HG03135 (cell line): ENCODE data around the gene RARG.
"Not testable (repeated sequence)": the region's sequence is repeated elsewhere in the genome, so short reads cannot be mapped to it uniquely, and the experiment has no call there.

ENCODE experiments used
- ATAC-seq: cut with Tn5 transposase; IDR thresholded peaks from one replicate; pipeline ENCODE4 v1.9.1; 2021; ENCODE audit warnings: mild to moderate bottlenecking, moderate library complexity; ENCODE audit not compliant: unreplicated experiment

The RARG gene

DNA sequence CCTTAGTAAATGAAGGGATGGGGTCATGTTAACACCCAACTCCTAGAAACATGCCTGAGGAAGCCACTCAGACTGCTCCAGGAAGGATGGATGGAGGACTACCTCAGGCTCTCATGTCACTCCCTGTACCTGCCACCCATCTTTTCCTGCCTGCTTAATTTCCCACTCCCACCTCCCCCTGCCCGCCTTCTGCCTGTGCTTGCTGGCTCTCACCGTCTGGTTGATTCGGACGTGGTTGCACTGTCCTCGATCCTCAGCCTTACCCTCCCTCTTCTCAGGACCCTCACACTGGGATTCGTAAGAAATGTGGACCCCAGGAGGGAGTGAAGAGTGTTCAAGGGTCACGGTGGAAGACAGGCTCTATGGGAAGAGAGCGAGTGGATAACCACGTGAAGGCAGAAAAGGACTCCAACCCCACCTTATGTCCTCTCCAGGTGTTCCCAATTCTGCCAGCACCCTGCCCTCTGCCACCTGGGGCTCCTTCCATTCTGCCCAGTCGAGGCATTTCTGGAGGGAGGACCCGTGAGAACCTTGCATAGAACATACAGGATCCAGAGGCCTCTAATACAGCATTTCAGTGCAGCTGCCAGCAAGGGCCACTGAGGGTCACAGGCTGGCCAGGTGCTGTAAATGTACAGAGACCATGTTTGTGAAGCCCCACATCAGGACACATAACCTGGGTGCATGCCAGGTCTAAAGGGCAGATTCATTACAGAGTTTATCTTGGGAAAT is 37.9 kb downstream of the RARG start:
- no peak for ATAC-seq

DNA sequence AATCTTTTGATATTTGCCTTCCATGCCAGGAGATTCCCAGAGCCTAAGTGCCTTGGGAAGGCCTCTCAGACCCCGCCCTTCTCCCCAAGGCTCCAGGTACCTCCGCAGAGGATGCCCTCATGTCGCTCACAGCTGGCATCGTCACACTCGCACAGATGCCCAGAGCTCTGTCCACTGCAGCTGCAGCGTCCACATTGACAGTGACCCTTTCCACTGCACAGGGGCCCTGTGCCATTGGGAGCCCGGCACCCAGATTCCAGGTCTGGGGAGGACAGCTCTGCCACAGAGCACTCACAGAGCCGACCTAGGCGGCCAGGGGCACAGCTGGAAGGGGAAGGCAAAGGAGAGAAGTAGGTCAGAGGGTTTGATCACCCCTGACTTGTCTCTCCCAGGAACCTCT is 39.0 kb downstream of the RARG start:
- no peak for ATAC-seq

DNA sequence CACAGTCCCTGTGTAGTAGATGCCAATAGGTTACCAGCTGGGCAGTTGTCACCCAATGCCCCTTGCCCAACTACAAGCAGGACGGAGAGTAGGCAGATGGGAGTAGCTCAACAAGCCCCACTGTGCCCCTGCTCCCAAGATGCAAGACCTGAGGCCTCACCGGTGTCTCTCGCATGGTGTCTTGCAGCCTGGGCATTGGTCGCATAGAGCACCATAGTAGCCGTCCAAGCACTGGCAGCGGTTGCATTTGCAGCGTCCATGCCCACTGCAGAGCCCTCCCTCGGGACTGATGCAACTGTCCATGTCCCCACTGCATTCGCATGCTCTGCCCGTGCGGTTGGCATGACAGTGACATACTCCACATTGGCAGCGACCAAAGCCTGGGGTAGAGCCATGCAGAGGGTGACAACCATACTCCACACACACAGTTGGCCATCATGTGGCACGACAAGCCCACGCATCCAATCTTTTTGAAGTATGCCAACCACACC is 39.4 kb downstream of the RARG start:
- ATAC-seq = no peak

DNA sequence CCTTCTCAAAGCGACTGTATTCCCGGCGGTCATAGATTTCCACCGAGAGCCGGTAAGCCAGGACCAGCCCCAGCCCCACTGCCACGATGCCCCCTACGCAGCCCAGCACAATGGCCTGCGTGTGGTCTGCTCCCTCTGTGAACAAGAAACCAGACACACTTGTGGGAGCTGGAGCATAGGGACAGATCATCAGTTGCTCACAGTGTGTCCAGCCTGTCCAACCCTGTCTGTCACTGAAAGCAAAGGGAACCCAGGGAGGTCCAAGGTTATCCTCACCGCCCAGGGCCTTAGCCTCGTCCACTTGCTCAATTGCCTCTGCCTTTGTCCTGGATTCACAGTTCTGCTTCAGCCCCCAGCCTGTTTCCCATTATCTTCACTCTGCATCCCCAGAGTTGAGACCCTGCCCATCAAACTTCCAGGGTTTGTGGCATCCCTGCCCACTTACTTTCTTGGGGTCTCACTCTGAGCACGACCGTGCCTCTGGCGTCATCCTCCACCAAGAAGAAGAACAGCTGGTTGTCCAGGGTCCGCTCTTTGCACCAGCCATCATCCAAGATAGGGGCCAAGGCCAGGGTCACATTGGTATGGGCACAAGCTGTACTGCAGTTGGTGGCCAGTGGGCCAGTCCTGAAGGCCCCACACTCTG is 40.0 kb downstream of the RARG start:
- no peak for ATAC-seq

DNA sequence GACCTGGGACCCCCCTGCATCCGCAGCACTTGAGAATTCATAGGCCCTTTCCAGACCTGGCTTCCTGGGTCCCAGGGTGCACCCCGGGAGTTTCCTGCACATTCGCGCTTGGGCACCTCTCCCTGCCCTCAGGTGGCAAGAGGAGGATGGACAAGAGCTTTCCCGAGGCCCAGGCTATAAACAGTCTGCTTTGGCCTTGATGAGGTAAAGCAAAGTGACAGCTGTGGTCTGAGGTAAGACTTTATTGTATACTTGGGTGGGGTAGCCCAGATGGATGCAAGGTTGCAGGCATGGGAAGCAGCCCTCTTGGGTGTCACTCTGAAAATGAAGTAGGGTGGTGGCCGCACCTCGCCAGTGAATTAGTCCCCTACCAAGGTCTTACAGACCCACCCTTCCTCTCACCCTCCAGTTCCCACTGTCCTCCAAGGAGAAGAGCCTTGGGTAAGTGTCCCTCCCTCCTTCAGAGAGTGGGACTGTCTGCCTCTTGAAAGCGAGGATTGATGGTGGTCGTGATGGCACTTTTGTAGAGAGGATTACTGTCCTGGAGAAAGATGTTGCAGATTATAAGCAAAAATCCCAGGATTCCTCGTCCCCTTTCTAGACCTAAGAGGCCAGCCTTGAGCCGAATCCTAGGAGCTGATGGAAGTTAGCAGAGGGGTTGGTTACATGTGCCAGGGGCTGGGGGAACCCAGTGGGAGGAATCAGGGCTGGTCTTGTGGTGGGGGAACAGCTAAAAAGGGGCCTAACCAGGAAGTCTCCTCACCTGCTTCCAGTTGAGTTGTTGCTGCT is 40.7 kb downstream of the RARG start:
- no peak for ATAC-seq

DNA sequence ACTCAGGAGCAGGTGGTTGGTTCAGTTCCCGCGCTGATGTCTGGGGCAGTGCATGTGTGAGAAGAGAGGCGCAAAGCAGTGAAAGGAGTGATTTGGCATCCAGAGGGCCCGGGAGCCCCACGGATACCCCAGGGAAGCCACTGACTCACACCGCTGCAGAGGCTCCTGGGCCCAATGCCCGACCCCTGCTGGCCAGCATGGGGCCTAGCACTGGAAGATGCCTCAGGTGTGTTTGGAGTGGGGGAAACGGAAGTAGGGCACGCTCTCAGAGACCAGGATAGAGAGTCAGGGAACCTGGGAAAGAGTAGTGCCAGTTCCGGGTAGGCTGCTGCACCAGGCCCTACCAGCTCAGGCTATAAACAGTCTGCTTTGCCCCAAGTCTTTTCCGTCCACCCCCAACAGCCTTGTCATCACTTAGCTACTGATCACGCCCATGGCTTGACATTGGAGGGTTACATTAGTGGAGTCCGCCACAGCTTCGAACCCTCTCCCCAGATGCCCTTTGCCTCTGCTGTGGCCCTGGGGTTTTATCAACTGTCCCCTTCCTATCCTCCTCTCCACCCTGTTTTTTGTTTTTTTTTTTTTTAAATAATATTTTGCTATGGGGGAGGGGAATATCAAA is 41.8 kb downstream of the RARG start:
- ATAC-seq = no peak

DNA sequence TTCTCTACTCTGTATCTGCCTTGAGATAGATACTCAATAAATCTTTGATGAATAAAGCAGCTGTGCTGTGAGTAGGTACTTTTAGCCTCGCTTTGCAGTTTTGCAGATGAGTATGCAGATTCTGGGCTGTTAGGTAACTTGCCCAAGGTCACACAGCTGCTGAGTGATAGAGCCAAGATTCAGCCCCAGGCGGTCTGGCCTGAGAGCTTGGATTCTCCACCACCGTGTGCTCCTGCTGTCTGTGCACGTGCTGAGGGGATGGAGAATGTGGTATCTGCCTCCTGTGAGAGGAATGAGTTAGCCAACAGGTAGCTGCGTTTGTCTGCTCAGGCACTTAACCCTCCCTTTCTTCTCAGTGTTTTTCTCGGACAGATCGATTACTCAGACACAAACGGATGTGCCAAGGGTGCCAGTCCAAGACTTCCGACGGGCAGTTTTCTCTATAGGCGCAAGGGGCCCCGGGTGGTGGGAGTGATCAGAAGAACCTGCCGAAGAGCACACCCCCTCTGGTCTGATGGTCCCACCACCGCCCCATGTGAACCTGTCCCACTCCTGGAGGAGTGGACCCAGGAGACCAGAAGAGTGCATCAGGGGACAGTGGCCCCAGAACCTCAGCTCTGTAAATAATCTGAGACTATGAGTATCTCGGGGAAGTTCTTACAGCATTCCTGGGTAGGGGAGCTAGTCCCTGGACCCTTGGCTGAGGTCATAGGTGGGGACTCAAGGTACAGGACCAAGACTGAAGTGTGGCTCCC is 44.7 kb downstream of the RARG start:
- no peak for ATAC-seq

DNA sequence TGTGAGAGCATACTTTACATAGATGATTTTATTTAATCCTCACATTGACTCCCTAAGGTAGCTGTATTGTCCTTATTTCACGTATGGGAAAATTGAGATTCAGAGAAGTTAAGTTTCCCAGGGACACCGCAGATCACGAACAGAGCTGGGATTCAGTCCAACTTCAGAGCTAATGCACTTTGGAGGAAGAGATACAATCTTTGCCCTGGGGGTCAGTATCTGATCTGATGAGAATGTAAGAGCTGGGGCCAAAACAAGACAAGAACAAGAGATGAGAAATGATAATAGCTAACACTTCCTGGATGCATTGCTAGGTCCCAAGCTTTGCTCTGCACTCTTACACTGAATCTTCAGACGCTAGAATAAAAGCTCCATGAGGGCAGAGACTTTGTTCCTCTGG is 45.3 kb downstream of the RARG start:
- no peak for ATAC-seq

DNA sequence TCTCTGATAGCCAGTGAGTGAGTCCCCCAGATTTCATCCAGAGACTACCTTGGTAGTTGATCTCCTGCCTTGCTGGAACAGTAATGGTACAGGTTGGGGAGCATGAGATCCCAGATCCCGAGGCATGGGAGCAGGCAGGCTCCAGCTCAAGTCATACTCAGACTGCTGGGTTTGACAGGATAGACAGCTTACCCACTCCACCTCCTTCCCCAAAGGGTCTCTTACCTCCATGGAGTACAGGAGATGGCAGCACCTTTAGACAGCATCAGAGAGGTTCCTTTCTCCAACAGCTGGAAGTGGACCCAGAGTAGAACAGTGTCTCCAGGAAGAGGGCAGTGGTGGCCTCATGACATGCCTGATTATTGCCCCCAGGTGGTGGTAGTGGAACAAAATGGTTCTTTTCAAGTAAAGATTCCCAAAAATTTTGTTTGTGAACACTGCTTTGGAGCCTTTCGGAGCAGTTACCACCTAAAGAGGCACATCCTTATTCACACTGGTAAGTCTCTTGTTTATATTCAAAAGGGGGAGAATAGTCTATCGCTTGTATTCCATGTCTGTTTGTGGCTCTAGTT is 46.3 kb downstream of the RARG start:
- ATAC-seq = no peak

DNA sequence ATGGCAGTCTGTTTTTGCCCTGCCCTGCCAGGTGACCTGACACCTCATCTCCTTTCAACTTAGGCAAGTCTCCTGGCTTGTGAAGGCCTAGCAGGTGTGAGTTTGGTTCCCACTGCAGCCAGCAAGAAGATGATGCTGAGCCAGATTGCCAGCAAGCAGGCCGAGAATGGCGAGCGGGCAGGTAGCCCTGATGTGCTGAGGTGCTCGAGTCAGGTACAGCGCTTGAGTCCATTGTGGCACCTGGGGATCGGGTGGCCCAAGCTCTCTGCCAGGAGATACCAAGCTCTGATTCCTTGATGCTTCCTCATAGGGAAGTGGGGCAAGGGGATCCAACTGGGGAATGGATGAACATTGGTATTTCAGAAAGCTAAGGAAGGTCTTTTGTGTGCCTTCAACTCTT is 47.2 kb downstream of the RARG start:
- no peak for ATAC-seq

DNA sequence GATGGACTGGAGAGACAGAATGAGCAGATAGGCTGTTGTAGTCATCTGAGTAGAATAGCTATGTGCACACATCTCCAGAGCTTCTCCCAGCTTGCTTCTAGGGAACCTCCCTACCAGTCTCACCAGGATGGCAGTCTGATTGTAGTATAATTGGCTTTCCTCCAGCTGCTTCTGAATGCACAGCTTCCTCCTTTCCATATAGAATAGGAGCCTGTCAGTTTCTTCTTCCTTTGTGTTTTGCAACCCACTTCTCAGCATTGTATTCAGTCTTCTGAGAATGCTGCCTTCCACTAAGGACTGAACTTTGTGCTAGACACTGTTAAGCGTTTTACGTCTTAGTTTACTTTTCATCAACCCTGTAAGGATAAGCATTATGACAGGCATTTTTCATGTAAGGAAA is 49.1 kb downstream of the RARG start:
- no peak for ATAC-seq

DNA sequence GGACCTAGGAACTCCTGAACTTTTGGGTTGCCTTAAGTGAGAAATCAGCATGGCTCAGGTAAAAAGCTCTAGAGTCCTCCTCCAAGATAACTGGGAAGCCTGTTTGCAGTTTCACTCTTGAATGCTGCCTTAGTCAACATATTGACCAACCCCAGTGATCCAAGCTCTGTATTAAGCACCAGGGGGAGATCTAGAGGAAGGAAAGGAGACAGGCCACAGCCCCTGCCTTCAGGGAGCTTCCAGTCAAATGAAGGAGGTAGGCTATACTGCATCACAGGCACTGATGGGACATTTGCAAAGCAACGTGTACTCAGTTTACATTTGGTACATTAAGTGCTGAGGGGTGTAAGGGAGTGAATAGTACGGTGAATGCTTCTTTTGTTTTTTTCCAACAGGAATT is 50.1 kb downstream of the RARG start:
- no peak for ATAC-seq

DNA sequence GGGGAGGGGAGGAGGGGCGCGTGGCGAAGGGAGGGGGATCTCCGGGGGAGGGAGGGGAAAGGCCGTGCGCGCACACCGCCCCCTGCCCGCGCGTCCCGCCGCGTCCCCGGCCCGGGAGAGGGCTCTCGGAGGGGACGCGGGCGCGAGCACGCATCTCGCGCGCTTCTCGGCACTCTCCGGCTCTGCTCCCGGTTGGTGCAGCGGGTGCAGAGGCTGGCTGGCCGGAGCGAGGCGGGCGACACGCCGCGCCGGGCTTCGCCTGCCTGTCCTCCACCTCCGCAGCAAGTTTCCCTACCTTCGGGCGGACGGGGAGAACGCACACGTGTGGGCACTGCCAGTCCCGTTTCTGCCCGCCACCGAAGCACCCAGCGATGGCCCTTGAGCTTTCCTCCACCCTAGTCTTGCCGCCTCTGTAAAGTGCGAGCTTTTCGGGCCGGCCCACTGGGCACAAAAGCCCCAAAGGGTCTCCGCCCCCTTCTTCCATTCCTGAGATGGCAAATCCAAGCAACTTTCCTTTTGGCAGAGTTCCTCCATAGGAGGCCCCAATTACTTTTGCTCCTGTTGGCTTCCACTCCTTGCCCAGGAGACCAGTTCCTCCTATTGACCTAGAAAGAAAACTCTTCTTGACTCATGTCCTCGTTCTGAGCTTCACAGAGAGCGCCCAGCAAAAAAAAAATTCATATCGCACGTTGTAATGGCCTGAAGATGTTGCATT is 50.9 kb downstream of the RARG start:
- ATAC-seq = peak; percentile 47

DNA sequence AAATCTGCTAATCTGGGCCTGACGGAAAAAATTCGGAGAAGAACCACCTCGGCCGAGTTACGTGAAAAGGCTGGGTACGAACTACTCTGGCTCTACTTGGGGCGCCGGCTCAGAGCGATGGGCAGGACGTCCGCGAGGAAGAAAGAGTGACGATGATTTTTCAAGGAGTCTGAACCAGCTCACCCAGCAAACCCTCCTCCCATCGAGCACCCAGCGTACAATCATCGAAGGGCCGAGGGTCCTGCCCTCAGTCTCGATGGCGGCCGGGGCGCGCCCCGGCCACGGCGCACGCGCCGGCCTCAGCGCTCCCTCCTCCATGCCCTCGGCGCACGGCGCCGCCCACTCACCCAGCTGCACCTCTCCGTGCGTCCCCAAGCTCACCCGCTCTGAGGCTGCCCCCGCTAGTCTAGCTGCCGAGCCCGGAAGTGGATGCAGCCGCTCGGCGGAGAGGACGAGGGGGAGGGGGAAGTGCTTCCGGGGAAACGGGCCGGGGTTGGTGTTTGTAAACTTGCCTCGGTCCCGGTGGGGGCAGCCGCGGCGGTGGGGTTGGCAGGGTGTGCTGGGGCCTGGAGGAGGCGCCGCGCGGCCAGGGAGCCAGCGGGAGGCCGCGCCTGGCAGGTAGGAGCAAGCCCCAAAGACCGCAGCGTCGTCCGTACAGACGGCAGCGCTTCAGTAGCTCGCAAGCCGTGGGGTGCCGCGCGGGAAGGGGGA is 51.6 kb downstream of the RARG start, which contains the start of the genes CSAD and ZNF740:
CSAD (minus strand) TSS at position 706 of the 711 bp plus-strand sequence. CDS start 7,455 bp downstream, outside the sequence.
ZNF740 (plus strand) TSS at position 503 of the 711 bp plus-strand sequence. CDS start 1,262 bp downstream, outside the sequence.
- ATAC-seq = peak; percentile 93

DNA sequence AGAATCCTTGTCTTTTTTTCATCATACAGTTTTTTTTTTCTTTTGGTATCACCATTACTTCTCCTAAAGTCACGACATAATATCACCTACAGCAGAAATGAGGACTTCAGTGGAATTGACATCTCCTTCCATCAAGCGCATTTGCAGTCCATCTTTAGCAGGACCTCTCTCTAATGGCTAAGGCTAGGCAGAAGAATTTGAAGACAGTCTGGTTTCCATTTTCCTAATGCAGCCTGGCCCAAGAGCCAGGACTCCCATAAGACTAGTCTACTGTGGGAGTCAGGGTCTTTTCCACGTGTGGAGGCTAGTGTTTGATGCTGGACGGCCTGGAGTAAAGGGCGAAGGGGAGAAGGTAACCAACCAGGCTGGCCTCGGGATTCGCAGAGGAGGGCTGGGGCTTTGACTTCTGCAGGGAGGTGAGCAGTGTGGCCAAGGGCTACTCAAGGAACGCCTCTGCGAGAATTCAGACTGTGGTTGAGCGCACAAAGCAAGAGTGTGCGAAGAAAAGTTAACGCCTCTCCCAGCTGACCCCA is 52.3 kb downstream of the RARG start:
- ATAC-seq = peak; percentile 15

DNA sequence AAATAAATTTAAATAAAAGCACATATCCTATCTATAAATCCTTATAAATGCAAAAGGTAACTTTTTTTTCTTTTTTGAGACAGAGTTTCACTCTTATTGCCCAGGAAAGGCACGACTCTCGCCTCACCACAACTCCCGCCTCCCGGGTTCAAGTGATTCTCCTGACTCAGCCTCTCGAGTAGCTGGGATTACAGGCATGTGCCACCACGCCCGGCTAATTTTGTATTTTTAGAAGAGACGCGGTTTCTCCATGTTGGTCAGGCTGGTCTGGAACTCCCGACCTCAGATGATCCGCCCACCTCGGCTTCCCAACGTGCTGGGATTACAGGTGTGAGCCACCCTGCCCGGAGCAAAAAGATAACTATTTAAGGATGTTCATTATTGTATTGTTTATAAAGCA is 53.2 kb downstream of the RARG start:
- not testable (repeated sequence) for ATAC-seq

DNA sequence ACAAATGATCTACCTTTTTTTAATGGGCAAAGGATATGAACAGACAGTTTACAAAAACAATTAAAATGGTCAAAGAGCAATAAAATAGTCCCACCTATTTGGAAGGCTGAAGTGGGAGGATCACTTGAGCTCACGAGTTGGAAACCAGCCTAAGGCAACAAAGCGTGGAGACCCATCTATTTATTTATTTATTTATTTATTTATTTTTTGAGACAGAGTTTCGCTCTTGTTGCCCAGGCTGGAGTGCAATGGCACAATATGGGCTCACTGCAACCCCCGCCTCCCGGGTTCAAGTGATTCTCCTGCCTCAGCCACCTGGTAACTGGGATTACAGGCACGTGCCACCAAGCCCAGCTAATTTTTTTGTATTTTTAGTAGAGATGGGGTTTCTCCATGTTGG is 54.6 kb downstream of the RARG start:
- not testable (repeated sequence) for ATAC-seq

DNA sequence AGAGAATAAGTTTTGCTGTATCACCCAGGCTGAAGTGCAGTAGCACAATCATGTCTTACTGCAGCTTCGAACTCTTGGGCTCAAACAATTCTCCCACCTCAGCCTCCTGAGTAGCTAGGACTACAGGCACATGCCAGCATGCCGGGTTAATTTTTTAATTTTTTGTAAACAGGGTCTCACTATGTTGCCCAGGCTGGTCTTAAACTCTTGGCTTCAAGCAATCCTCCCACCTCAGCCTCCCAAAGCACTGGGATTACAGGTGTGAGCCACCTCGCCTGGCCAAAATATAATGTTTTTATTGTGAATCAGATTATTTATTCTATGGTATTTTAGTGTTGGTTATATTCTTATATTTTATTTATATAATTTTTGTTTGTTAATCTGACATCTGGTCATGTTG is 55.3 kb downstream of the RARG start:
- ATAC-seq = no peak
